HG03139 (cell line): ENCODE data around the gene THRB.
"Not testable (repeated sequence)": the region's sequence is repeated elsewhere in the genome, so short reads cannot be mapped to it uniquely, and the experiment has no call there.

Source experiments
- ATAC-seq: cut with Tn5 transposase; IDR thresholded peaks from one replicate; pipeline ENCODE4 v1.9.1; 2021; ENCODE audit not compliant: unreplicated experiment

The THRB gene

DNA sequence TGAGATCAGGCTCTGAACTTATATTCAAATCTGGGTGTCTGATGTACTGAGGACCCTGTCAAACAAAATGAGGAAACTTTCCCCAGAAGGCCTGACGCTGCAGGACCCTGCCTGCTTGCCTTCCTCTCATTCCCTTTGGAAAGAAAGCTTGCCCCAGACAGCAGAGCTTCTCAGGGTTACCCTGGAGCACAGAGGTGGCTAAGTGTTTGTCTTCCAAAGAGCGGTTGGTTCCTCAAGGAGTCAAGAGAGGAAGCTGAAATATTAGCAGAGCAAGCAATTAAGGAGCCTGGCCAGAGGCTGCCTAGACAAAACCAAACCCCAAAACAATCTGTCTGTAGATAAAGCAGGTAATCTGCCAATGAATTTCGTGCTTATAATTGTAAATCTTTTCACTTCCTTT lies 374.2 kb downstream of the THRB start:
- no peak for ATAC-seq

DNA sequence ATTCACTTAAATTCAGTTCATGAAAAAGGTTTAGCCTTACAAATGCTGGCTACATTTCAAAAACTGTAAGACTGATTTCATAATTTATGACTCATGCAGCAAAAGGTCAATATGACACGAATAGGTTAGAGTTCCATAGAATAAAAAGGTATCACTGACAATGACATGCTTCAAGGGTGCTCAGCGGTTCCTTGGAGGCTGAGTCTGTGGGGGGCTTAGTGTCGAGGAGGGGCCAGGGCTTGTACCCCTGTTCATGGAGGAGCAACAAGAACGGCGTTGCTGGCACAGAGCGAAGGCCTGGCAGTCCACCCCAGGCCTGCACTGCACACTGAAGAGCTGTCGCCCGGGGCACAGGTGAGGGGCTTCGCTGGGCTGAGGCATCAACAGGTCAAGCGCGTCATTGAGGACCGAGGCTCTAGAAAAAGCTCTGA lies 375.3 kb downstream of the THRB start:
- ATAC-seq, result no peak

DNA sequence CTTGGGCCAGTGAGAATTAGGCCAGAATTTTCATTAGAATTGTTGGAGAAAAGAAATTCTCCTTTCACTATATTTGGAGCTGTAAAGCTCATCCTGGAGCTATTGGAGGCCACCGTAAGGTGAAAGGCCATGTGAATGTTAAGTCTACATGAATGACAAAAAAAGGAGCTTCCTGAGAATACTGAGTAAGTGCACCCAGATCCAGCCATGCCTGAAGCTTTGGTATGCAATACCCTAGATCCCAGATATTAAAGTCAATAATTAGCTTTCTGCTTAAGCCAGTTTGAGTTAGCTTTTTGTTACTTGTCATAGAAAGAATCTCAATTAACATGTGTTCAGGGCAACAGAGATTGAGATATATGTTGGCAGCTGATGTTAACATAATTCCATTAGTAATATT lies 377.1 kb downstream of the THRB start:
- ATAC-seq, result no peak

DNA sequence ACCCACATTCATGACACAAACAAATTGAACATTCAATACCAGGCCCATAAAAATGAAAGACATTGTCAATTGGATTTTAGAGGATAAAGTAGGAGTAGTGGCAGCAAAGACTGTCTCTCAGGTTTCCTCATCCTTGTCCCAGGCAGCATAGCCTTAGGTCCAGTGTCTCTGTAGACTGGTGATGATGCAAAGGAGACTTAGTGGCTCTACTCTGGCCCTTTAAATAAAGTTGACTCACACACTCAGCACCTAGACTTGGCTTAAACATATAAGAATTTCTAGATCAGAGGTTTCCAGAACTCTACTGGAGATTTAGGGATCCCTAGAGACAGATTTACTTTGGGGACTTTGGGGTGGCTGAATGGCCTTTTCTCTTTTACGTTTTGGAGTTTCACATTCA lies 382.9 kb downstream of the THRB start:
- no peak for ATAC-seq

DNA sequence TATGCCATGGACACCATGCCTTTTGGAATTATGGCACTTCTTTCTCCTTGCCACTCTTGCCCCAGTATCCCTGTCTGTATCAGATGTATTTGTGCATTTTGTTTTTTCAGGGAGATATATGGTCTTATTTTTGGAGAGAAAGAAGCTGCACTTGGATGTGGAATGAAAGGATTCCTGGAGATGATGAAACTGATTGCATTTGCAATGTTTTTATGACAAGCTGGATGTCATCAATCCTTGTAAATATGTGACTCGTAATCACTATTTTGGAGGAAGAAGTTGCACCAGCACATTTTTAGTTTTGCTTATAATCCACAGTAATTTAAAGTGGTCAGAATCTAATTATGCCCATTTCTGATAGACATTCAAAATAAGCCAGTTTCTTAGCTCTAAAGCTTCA lies 384.6 kb downstream of the THRB start:
- no peak for ATAC-seq

DNA sequence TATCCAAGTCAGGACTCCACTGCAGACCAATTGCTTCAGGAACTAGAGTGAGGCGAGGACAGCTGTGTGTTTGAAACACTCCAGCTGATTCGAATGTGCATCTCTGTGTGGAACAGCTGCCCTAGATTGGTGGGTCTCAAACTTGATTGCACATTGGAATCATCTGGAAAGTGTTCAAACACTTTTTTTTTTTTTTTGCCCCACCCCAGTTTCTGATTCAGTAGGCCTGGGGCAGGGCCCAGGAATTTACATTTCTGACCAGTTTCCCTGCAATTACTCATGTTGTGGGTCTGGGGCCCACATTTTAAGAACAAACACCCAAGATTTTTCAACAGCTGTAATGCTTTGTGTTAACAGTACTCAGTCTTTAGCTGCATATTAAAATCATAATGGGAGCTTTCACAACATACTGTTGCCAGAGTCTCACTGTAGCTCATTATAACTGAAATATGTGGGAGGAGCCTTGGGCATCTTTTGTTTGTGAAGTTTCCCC lies 392.9 kb downstream of the THRB start:
- no peak for ATAC-seq

DNA sequence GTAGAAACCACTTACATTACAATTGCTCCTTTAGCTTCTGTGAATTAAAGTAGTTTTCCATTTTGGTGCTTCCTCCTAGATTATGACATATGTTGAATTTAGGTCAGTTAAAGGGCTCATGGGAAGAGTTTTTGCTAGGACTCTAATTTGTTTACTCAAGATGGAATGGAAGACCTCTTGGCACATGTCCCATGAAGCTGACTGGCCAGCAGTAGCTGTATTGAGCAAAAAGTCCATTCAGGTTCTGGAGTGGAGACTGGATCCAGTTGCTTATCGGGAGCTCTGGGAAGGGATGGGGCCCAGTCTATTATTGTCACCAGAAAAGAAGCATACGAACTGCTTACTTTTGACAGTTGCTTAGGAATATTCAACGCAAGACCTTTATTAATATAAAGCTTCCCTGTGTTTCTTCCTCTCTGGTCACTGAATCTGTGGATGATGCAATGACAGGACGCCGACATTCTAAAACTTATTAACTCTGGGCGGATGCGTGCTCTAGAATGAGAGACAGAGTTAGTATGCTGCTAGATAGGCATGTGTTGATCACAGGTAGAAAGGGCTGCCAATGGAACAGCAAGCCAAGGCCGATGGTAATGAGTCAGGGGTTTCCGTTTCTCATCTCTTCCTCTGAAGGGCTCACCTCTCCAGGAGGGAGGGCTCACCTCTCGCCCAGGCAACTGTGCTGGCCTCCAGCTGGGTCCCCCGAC lies 393.8 kb downstream of the THRB start:
- no peak for ATAC-seq

DNA sequence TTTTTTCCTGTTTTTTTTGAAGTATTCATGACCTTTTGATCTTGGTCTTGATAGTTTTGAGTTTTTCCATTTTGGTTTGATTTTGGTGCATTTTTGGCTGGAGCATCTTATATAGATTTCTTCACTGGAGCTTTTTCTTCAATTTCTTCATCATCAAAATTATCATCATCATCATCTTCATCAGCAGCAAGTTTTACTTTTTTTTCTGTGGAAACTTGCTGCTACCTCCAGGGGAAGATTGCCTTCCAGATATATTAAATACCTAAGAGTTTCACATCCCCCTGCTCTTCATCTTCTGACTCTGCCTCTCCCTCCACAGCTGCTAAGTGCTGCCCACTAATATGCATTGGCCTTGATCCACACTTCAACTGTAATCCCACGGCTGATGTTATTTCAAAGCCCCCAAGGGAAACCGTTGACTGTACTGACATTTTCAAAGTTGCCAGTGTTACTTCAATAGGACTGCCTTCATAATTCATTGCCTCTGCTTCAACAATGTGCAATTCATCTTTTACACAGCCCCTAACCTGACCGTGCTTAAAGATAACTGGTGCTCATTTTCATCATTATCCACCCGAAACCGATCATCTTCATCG lies 397.9 kb downstream of the THRB start:
- no peak for ATAC-seq

DNA sequence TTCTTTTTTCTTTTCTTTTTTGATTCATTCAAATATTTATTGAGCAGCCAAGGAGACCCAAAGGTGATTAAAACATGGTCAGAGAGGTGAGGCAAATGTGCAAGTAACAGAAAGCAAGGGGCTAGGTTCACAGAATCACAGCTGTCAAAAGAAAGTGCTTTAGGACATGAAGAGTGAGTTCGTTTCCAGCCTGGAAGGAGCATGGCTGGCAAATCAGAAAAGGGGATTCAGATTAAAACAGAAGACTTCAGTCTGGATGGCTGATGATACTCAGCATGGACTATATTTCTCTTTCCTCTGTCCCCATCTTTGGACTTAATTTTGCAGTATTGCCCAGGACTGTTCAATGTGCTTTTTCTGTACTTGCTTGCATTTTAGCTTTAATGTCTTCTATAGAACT lies 398.4 kb downstream of the THRB start:
- ATAC-seq, result no peak

DNA sequence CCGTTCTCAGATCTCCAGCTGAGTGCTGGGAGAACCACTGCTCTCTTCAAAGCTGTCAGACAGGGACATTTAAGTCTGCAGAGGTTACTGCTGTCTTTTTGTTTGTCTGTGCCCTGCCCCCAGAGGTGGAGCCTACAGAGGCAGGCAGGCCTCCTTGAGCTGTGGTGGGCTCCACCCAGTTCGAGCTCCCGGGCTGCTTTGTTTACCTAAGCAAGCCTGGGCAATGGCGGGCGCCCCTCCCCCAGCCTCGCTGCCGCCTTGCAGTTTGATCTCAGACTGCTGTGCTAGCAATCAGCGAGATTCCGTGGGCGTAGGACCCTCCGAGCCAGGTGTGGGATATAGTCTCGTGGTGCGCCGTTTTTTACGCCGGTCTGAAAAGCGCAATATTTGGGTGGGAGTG lies 399.8 kb downstream of the THRB start:
- not testable (repeated sequence) for ATAC-seq

DNA sequence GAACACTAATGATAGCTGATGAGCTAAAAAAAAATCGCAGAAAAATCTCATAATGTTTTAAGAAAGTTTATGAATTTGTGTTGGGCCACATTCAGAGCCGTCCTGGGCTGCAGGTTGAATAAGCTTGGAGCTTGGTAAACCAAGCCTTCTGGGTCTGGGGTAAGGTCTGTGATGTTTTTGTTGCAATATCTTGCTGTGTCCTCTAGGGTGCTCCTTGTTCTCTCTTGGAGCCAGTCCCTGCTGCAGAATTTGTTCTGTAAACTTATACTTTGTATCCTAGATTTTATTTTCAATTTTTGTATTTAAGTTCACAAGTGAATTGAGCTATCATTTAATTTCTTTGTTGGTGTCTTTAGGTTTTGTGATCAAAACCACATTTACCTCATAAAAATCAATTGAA lies 405.9 kb downstream of the THRB start:
- ATAC-seq, result no peak

DNA sequence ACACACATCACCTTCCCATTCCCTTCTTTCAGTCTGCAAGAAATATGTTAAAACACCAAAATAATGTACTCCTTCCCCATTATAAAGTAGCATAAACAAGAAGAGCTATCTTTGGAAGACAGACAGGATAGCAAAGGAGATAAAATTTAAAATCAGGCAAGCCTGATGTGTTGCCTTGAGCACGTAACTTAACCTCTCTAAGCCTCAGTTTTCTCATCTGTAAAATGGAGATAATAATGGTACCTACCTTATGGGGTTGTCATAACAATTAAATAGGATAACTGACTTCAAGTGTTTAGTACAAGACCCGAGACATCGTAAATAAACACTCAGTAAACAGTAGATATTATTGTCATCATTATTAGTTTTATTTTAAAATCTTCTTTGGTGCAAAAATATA lies 407.2 kb downstream of the THRB start:
- ATAC-seq, result no peak

DNA sequence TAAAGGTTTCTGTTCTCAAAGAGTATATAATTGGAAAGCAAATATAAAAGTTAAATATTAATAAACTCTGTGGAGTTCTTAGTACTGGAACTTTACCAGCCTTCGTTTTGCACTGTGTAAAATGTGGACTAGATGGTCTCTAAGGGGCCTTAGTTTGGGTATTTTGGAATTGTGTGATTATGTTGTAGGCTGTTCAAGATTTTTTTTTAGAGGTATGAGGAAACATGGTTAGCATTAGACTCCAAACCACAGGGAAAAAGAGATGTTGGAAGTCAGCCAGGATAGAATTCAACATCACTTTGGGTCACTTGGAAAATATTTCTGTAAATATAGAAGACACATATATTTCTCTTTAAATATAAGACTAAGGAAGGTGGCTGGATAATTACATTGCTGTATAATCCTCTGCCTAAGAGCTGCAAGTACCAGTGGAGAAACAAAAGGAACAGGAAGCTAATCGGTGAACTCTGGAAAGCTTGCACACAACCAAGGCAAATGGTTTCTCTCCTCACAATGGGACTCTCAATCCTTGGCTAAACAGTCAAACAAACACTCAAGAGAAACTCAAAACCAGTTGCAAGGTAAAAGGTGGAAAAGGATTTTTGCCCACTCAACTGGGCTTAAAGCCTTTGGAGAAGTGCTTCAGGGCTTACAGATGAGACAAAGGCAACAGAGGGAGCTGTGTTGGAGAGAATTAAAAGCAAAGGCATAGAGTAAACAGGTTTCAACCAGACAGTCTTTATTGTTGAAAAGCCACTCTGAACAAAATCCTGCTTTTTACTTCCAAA lies 407.8 kb downstream of the THRB start:
- no peak for ATAC-seq

DNA sequence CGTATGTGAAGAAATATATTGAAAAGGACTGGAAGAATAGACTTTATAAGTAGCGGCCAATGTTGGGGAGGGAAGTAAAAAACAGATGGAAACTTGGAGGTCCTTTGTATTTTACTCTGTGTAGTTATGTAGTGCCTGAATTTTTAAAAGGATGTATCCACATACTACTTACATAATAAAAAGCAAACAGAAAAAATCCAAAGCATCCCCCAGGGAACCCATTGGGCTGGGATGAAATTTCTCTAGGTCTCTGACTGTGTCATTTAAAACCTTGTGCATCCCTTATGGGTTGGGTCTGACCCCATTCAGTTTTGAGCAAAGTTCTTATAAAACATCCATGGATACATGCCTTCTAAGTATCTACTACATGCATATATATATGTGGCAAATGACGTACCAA lies 408.4 kb downstream of the THRB start:
- ATAC-seq, result no peak

DNA sequence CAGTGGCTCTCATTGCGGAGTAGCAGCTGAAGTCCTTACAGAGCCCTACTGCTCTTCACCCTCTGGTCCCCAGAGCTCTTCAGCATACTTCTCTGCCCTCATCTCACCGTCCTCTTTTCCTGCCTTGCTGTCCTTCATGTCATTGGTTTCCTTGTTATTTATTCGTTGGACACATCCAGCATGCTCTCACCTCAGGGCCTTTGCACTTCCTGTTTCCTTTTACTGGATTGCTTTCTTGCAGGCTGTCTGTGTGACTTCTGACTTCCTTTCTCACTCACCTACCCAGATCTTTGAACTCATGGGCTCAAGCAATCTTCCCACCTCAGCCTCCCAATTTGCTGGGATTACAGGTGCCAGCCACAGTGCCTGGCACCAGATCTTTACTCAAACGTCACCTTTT lies 422.5 kb downstream of the THRB start:
- no peak for ATAC-seq

DNA sequence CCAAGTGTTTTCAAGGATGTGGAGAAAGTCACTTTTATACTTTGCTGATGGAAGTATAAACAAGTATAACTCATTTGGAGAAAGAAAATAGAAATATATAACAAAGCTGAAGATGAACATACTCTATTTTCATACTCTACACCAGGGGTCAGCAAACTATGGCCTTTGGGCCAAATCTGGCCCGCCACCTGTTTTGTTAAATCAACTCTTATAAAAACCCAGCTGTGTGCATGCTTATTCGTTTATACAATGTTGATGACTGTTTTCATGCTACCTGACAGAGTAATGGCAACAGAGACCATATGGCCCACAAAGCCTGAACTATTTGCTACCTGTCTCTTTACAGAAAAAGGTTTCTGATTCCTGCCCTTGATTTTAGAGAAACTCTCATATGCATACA lies 425.6 kb downstream of the THRB start:
- ATAC-seq, result no peak

DNA sequence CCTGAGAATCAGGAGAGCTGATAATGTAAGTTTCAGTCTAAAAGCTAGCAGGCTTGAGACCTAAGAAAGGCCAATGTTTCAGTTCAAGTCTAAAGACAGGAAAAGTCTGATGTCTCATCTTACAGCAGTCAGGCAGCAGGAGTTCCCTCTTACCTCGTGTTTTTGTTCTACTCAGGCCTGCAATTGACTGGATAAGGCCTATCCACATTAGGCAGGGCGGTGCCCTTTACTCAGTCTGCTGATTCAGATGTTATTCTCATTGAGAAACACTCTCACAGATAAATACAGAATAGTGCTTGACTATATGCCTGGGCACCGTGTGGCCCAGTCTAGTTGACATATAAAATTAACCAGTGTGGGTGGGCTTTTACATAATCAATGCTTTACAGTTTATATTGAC lies 427.2 kb downstream of the THRB start:
- ATAC-seq, result no peak
